ENCODE results near the gene TPSD1.

Gene TPSD1

DNA sequence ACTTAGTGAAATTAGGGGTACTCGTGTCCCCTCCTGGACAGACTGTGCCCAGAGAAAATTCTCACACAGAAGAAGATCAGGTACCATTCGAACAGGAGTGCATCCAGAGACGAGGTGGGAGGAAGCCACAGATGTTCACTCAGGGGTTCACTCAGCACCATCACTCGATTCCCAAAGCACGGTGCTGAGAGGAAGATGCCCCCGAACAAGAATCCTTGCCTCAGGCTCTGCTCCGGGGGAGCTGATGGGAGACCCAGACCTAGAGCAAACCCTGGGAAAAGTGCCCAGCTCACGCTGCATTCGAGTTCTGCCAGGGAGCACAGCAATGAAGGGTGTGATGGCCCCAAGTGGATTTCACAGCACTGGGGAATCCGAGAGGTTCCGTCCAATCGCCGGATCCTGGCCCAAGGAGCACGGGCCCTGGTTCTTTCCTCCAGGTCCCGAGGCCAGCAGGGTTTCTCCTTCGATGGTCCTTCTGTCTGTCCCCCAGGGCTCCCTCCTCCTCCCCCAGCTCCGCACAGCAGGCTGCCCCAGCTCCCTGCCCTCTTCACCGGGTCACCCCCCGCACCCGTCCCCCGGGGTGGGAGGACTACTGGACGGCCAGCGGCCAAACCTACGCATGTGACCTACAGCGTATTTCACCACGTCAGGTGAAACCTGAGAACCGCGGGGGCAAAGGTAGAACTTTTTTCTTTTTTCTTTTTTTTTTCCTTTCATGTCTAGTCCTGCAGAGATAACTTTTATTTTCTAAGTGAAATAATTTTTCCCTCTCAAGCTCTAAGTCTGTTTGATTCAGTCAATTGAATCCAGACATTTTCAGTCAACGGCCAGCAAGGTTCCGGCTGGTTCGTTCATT lies 43.4 kb downstream of the TPSD1 start:
- TF ChIP-seq, protein P1, sequence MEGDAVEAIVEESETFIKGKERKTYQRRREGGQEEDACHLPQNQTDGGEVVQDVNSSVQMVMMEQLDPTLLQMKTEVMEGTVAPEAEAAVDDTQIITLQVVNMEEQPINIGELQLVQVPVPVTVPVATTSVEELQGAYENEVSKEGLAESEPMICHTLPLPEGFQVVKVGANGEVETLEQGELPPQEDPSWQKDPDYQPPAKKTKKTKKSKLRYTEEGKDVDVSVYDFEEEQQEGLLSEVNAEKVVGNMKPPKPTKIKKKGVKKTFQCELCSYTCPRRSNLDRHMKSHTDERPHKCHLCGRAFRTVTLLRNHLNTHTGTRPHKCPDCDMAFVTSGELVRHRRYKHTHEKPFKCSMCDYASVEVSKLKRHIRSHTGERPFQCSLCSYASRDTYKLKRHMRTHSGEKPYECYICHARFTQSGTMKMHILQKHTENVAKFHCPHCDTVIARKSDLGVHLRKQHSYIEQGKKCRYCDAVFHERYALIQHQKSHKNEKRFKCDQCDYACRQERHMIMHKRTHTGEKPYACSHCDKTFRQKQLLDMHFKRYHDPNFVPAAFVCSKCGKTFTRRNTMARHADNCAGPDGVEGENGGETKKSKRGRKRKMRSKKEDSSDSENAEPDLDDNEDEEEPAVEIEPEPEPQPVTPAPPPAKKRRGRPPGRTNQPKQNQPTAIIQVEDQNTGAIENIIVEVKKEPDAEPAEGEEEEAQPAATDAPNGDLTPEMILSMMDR (IDR thresholded peaks at IDR 0.05; ENCODE audit: borderline replicate concordance, insufficient read depth, low read depth, low read length): no peak
- H3K4me3 ChIP-seq (ENCODE audit: low read depth, low read length): no peak overlapping the region

DNA sequence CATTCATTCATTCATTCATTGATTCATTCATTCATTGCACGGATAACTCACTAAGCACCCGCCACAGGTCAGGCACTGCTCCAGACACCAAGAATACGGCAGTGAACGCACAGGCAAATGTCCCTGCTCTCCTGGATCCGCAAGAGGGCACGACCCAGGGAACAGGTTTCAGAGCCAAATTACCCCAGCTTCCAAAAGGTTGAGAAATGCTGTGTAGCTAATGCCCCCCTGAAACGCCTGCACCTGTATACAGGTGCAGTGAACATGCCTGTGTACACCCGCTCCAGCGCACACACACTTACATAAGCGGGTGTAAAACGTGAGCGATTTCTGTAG lies 44.0 kb downstream of the TPSD1 start:
- no peak overlapping the region for H3K4me3 ChIP-seq (ENCODE audit: low read depth, low read length)
- TF ChIP-seq, protein P1 (IDR thresholded peaks at IDR 0.05; ENCODE audit: borderline replicate concordance, insufficient read depth, low read depth, low read length): no peak

DNA sequence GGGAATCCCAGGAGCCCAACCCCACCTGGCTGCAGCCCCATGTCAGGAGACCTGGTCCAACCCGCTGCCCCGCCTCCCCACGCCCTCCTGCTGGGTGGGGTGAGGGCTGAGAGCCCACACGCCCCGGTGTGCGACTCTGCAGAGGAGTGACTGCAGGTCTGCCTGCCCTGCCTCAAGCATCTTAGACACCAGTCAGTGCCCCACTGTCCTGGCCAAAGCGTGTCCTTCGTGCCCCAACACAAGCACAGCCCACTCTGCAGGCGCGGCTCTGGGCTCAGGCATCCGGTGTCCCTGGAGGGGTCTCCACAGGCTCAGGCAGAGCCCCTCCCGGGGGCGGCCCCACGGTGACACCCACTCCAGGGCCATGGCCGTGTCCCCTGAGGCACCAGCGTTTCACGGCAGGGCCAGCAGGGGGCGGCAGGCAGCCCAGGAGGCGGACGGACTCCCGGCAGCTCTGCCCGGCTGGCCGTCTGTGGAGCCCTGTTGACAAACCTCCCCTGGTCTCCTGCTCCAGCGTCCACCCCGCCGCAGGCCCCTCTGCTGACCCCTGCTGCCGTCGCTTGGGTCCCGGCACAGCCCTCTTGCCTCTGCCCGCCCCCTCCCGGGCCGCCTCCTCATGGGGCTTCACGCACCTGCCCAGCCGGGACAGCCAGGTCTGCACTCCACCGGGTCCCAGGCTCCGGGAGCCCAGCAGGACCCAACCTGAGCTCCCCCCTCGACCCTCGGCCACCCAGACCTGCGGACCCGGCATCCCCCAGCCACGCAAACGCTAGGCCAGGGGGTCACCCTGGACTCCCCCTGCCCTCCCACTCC lies 45.0 kb downstream of the TPSD1 start:
- H3K4me3 ChIP-seq (ENCODE audit: low read depth, low read length): no peak overlapping the region
- TF ChIP-seq, protein P1 (IDR thresholded peaks at IDR 0.05; ENCODE audit: borderline replicate concordance, insufficient read depth, low read depth, low read length): peak; percentile 98

DNA sequence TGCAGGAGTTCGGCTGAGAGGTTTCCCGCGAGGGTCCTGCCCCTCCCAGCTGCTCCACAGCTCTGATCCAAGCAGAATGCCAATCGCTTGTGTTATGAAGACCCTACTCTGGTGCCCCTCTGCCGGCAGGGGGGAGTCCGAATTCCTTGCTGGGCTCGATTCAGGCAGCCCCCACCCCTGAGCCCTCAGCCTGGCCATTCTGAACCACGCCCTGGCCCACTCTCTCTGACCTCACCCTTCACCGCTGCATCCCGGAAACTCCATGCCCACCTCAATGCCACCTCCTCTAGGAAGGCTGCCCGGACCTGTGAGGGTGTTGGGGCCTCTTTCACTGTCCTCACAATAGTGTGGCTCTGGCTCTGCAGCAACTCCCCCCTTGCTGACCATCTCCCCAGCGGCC lies 45.7 kb downstream of the TPSD1 start:
- TF ChIP-seq, protein P1 (IDR thresholded peaks at IDR 0.05; ENCODE audit: borderline replicate concordance, insufficient read depth, low read depth, low read length): no peak

DNA sequence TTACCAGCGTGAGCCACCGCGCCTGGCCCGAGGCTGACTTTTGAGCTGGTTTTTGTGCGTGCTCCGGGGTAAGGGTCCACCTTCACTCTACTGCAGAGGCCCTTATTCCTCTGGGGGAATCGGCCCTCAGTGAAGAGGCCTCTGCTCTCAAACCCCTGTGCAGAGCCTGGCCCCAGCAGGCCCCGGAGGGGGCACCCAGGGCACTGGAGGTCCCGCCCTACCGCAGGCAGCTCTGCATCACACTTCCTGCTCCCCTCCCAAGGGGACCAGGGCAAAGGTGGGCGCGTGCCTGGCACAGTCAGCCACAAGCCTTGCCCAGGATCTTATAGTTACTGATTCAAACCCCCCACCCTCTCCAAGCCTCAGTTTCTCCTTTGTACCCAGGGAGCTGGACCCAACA lies 50.0 kb downstream of the TPSD1 start:
- TF ChIP-seq, protein P1 (IDR thresholded peaks at IDR 0.05; ENCODE audit: borderline replicate concordance, insufficient read depth, low read depth, low read length): no peak
- H3K4me3 ChIP-seq (ENCODE audit: low read depth, low read length): no peak overlapping the region

More for the DNA sequence above, 45.7 kb downstream of the TPSD1 start:
- H3K4me3 ChIP-seq (ENCODE audit: low read depth, low read length): no peak overlapping the region

DNA sequence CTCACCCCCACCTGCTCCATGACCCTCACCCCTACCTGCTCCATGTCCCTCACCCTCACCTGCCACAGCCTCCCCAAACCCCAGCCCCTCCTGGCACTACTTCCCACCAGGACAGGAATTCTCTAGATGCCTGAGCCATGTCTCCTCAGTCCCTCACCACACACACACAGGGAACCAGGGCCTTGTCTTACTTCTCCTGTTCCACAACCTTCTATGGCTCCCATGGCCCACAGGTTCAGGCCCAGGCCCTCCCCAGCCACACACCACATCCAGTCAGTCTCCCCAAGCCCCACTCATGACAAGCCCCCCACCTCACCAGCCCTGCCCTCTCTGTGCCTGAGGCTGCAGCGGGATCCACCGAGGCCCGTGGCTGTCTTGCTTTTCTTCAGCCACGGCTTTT lies 50.5 kb downstream of the TPSD1 start:
- H3K4me3 ChIP-seq (ENCODE audit: low read depth, low read length): no peak overlapping the region
- TF ChIP-seq, protein P1 (IDR thresholded peaks at IDR 0.05; ENCODE audit: borderline replicate concordance, insufficient read depth, low read depth, low read length): no peak

All from GM12875 (cell line).